Mammary epithelial cell (primary cell): ENCODE data around the gene TMEM108.

ENCODE experiments used
- CTCF ChIP-seq, 2 donors: IDR thresholded peaks in 1 of 2; conservative IDR thresholded peaks in 1 of 2; 2 replicates each; pipeline ENCODE4 v1.5.1; 2011 to 2012; ENCODE audit warnings: inconsistent platforms in 2 of 2, low read length in 2 of 2, mild to moderate bottlenecking in 2 of 2, control low read depth in 1 of 2, low read depth in 1 of 2; ENCODE audit not compliant: insufficient read depth in 1 of 2; ENCODE audit errors: extremely low read depth in 1 of 2
- EZH2 ChIP-seq: IDR thresholded peaks from 2 replicates; pipeline ENCODE4 v1.6.1; 2012; ENCODE audit warnings: low read length, inconsistent platforms, borderline replicate concordance

- TF ChIP-seq CTCF (conservative IDR thresholded peaks at IDR 0.05 in 1 of 2, IDR thresholded peaks at IDR 0.05 in 1 of 2; ENCODE audit: extremely low read depth in 1 of 2, insufficient read depth in 1 of 2, low read depth in 1 of 2, low read length in 2 of 2) (no peak), EZH2 (no peak)
These were observed 348.7 kb downstream of the TMEM108 start for GRCh38 chr3:133386876-133387275.
